Keratinocyte (primary cell): ENCODE data around the gene LRIT2.

Source experiments
- EZH2 ChIP-seq: IDR thresholded peaks from one replicate; pipeline ENCODE4 v1.6.1; 2012; ENCODE audit warnings: inconsistent platforms, mild to moderate bottlenecking, low read length, moderate library complexity
- TF ChIP-seq, protein P1 (sequence below), 3 experiments: IDR thresholded peaks in 1 of 3; conservative IDR thresholded peaks in 1 of 3; optimal IDR thresholded peaks in 1 of 3; 2 replicates in 2 of 3; 3 replicates in 1 of 3; pipeline versions ENCODE3 to v1.5.1; 2011; ENCODE audit warnings: low read length in 3 of 3, mild to moderate bottlenecking in 3 of 3, moderate library complexity in 2 of 3, control low read depth in 1 of 3, inconsistent platforms in 1 of 3; ENCODE audit not compliant: insufficient read depth in 2 of 3; ENCODE audit errors: extremely low read depth in 1 of 3

DNA sequence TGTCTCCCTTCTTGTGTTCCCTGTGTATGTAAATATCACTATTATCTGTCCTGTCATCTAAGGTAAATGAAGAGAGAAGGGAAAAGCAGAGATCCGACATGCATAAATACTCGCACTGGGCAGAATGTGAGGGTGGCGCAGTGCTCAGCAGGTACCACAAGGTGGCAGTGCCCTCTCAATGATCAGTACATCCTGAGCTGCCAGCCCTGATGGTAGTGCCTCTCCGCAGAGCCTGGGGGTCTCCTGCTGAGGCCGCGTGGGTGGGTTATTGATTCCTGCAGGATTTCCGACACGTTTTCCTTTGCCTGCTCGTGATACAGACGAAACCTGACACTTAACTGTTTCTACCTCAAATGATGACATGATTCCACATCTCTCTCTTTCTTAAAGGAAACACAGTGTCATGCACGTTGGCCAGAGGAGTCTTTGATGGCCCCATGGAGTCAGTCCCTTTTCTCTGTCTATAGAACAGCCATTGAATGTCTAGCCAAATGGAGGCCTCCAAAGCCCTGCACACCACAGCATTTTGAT lies 39.3 kb upstream of the LRIT2 start:
- TF ChIP-seq, protein P1, sequence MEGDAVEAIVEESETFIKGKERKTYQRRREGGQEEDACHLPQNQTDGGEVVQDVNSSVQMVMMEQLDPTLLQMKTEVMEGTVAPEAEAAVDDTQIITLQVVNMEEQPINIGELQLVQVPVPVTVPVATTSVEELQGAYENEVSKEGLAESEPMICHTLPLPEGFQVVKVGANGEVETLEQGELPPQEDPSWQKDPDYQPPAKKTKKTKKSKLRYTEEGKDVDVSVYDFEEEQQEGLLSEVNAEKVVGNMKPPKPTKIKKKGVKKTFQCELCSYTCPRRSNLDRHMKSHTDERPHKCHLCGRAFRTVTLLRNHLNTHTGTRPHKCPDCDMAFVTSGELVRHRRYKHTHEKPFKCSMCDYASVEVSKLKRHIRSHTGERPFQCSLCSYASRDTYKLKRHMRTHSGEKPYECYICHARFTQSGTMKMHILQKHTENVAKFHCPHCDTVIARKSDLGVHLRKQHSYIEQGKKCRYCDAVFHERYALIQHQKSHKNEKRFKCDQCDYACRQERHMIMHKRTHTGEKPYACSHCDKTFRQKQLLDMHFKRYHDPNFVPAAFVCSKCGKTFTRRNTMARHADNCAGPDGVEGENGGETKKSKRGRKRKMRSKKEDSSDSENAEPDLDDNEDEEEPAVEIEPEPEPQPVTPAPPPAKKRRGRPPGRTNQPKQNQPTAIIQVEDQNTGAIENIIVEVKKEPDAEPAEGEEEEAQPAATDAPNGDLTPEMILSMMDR (optimal IDR thresholded peaks at IDR 0.05 in 1 of 3, IDR thresholded peaks at IDR 0.05 in 1 of 3, conservative IDR thresholded peaks at IDR 0.05 in 1 of 3; ENCODE audit: extremely low read depth in 1 of 3, insufficient read depth in 2 of 3, low read length in 3 of 3) = peak; percentile 91 to 100 (median 98)
- peak; percentile 52 for TF ChIP-seq EZH2
